Ascending aorta (tissue), 2 donors: ENCODE measurements around the gene UHMK1. TPM values are rescaled to one million over a fixed set of nuclear protein-coding genes. Genes with fewer than 3 reads are reported as not detected.

Source experiments
- DNase-seq, 2 donors: peaks; one replicate each; pipeline ENCODE4 v3.0.0-alpha.2; 2019; ENCODE audit warnings: low spot score in 2 of 2
- H3K27ac ChIP-seq, 2 donors: fragments of 200-600 bp; sonication (generic); one replicate each; pipeline ENCODE4 v1.5.1; 2016 to 2017; ENCODE audit warnings: mild to moderate bottlenecking in 1 of 2
- H3K27me3 ChIP-seq: fragments of 200-600 bp; sonication (generic); one replicate; pipeline ENCODE4 v1.5.1; 2017
- H3K36me3 ChIP-seq, 2 donors: fragments of 200-600 bp; sonication (generic); one replicate each; pipeline ENCODE4 v1.5.1; 2016
- H3K4me1 ChIP-seq, 2 donors: fragments of 200-600 bp; sonication (generic); one replicate each; pipeline ENCODE4 v1.5.1; 2016 to 2017; ENCODE audit warnings: mild to moderate bottlenecking in 1 of 2
- H3K4me3 ChIP-seq, 2 donors: fragments of 200-600 bp; sonication (generic); one replicate each; pipeline ENCODE4 v1.5.1; 2016 to 2017; ENCODE audit warnings: mild to moderate bottlenecking in 1 of 2
- H3K9me3 ChIP-seq, 2 donors: fragments of 200-600 bp; sonication (generic); one replicate each; pipeline ENCODE4 v1.5.1; 2016
- intact Hi-C: fragments of 100-400 bp; cut with DNase I; formaldehyde crosslinking; loops from one replicate; pipeline ENCODE4 v1.15.1; 2023
- total RNA-seq: library from RNA; depleted of rRNA; stranded (reverse); fragments of >200 nt; gene quantifications from one replicate; pipeline ENCODE4 v1.1.0, GENCODE V29; 2016
- TF ChIP-seq, protein P1 (sequence below), 3 experiments: fragments of 200-600 bp in 2 of 3; fragments of 450-650 bp in 1 of 3; sonication (generic) in 2 of 3; IDR thresholded peaks; one replicate each; pipeline ENCODE4 v1.5.1; 2016 to 2019; ENCODE audit warnings: antibody characterized with exemption in 3 of 3, mild to moderate bottlenecking in 1 of 3, moderate library complexity in 1 of 3

Gene UHMK1
- total RNA-seq, 1 donor from 2014 or later = 13.6 TPM

- DNase-seq = no peak
- Histone ChIP-seq H3K36me3 (no peaks in the 10 kb centered on the region), H3K9me3 (no peaks in the 10 kb centered on the region), H3K4me1 (peaks cover 3 to 12% of the 10 kb centered on the region in 2 donors), H3K27me3 (no peaks in the 10 kb centered on the region), H3K4me3 (peak overlapping the region; percentile 98 to 100), H3K27ac (peak overlapping the region; percentile 99)
- intact Hi-C loops = loop anchor here (1.0 to 5.0 kb wide), 2 partner anchors 18 to 63 kb away; partner anchors contain the start of gene UHMK1
- TF ChIP-seq, protein P1, sequence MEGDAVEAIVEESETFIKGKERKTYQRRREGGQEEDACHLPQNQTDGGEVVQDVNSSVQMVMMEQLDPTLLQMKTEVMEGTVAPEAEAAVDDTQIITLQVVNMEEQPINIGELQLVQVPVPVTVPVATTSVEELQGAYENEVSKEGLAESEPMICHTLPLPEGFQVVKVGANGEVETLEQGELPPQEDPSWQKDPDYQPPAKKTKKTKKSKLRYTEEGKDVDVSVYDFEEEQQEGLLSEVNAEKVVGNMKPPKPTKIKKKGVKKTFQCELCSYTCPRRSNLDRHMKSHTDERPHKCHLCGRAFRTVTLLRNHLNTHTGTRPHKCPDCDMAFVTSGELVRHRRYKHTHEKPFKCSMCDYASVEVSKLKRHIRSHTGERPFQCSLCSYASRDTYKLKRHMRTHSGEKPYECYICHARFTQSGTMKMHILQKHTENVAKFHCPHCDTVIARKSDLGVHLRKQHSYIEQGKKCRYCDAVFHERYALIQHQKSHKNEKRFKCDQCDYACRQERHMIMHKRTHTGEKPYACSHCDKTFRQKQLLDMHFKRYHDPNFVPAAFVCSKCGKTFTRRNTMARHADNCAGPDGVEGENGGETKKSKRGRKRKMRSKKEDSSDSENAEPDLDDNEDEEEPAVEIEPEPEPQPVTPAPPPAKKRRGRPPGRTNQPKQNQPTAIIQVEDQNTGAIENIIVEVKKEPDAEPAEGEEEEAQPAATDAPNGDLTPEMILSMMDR (IDR thresholded peaks at IDR 0.05) = no peak
These were observed 62.9 kb downstream of the UHMK1 start for GRCh38 chr1:162560303-162561036.

- Histone ChIP-seq H3K4me3 (peak overlapping the region; percentile 98 to 100), H3K27me3 (no peaks in the 10 kb centered on the region), H3K36me3 (no peaks in the 10 kb centered on the region), H3K9me3 (no peaks in the 10 kb centered on the region), H3K4me1 (peaks cover 3 to 12% of the 10 kb centered on the region in 2 donors), H3K27ac (peak overlapping the region; percentile 99)
- TF ChIP-seq, protein P1 (IDR thresholded peaks at IDR 0.05) = no peak
- peak; percentile 95 to 99 for DNase-seq
- intact Hi-C loops = loop anchor here (1.0 to 5.0 kb wide), 2 partner anchors 19 to 64 kb away; partner anchors contain the start of gene UHMK1
These were observed 63.5 kb downstream of the UHMK1 start for GRCh38 chr1:162561037-162561615.

- DNase-seq = peak in 1 of 2 donors; percentile 72
- H3K9me3 ChIP-seq = no peaks in the 10 kb centered on the region
- peak within 1 kb of the TSS; percentile 98 to 100 for H3K4me3 ChIP-seq
- peak within 1 kb of the TSS; percentile 99 for H3K27ac ChIP-seq
- peaks cover 0 to 6% of the 10 kb centered on the region in 2 donors for H3K36me3 ChIP-seq
- TF ChIP-seq, protein P1 (IDR thresholded peaks at IDR 0.05) = no peak
- H3K27me3 ChIP-seq = no peaks in the 10 kb centered on the region
- peaks cover 3 to 12% of the 10 kb centered on the region in 2 donors for H3K4me1 ChIP-seq
- intact Hi-C loops = loop anchor here (1.0 to 5.0 kb wide), 2 partner anchors 20 to 65 kb away; partner anchors contain the start of gene UHMK1
These were observed 64.2 kb downstream of the UHMK1 start, which contains the start of gene UAP1 for GRCh38 chr1:162561616-162562469. Gene UAP1 (plus strand): TSS chr1:162561722. CDS start chr1:162566069, 4,347 bp downstream.

- peak in 1 of 2 donors; percentile 67 for DNase-seq
- peak overlapping the region; percentile 98 to 100 for H3K4me3 ChIP-seq
- intact Hi-C loops = loop anchor here (5.0 kb wide), 1 partner anchor 65 kb away; the partner anchor contains the start of gene UHMK1
These were observed 64.8 kb downstream of the UHMK1 start for GRCh38 chr1:162562470-162562828.

More at GRCh38 chr1:162562470-162562828, 64.8 kb downstream of the UHMK1 start:
- Histone ChIP-seq H3K27ac (peak overlapping the region; percentile 99), H3K4me1 (peaks cover 3 to 12% of the 10 kb centered on the region in 2 donors), H3K9me3 (no peaks in the 10 kb centered on the region), H3K36me3 (peaks cover 0 to 10% of the 10 kb centered on the region in 2 donors), H3K27me3 (no peaks in the 10 kb centered on the region)
- TF ChIP-seq, protein P1 (IDR thresholded peaks at IDR 0.05) = no peak
